ENCODE measurements around the gene PUS10. TPM values are rescaled to one million over a fixed set of nuclear protein-coding genes. Genes with fewer than 3 reads are reported as not detected.

The PUS10 gene
- total and polyA plus RNA-seq, 2 of the 4 experiments (the other 2 are of a cell fraction) = 4.4 to 5.7 TPM

GRCh38 chr2:61018798-61019197, 743 bp upstream of the PUS10 start:
- H4K91ac ChIP-seq (ENCODE audit: insufficient read depth, low read depth, low read length) = no peak overlapping the region
- peaks cover 10% of the 10 kb centered on the region for H4K20me1 ChIP-seq (ENCODE audit: insufficient read depth, low read length)
- H3K9me3 ChIP-seq (ENCODE audit: control insufficient read depth, insufficient read depth, low read length) = no peaks in the 10 kb centered on the region
- H2AK5ac ChIP-seq (ENCODE audit: low read depth, low read length) = no peak overlapping the region
- no peak overlapping the region for H3K56ac ChIP-seq (ENCODE audit: extremely low read depth, insufficient read depth, low read length)
- H3K14ac ChIP-seq (replicated peaks; ENCODE audit: low read depth, low read length) = no peak overlapping the region
- no peak overlapping the region for H3K18ac ChIP-seq (ENCODE audit: low read depth, low read length)
- H4K8ac ChIP-seq (ENCODE audit: low read depth in 2 of 2, low read length in 2 of 2) = no peak overlapping the region
- no peak overlapping the region for H2BK15ac ChIP-seq (ENCODE audit: low read depth, low read length)
- in situ Hi-C loops (cut with MboI; ENCODE audit: low sequenced_read_pairs) (no loop called here), intact Hi-C loops (cut with micrococcal nuclease) (no loop called here), dilution Hi-C loops (cut with HindIII; ENCODE audit: low sequenced_read_pairs, unreplicated experiment) (no loop called here)
- H3K27me3 ChIP-seq (ENCODE audit: control insufficient read depth, insufficient read depth, low read length) = no peaks in the 10 kb centered on the region
- no peak overlapping the region for H2AFZ ChIP-seq (replicated peaks; ENCODE audit: low read length, poor library complexity)
- ChIA-PET CTCF (no interaction called here), POLR2A (ENCODE audit: unreplicated experiment) (no interaction called here)
- peaks cover 15 to 35% of the 10 kb centered on the region in 2 experiments for H3K79me1 ChIP-seq (ENCODE audit: low read depth in 1 of 2, low read length in 2 of 2)
- BruUV-seq (replicated peaks) = no TSS peak
- H3K4me3 ChIP-seq (ENCODE audit: insufficient read depth, low read depth, low read length) = peak overlapping the region; percentile 66
- no peak overlapping the region for H3K27ac ChIP-seq (ENCODE audit: insufficient read depth, low read length)
- H3K23ac ChIP-seq (ENCODE audit: low read depth, low read length) = no peak overlapping the region
- no peak overlapping the region for H2BK20ac ChIP-seq (ENCODE audit: low read depth, low read length)
- no peak overlapping the region for H2BK5ac ChIP-seq (ENCODE audit: low read depth, low read length, poor library complexity, severe bottlenecking)
- no peak overlapping the region for H2BK120ac ChIP-seq (ENCODE audit: low read depth, low read length)
- H3K4ac ChIP-seq (ENCODE audit: low read depth, low read length) = no peak overlapping the region
- no peak overlapping the region for H2AK9ac ChIP-seq (replicated peaks; ENCODE audit: low read depth, low read length, poor library complexity)
- H3K4me2 ChIP-seq (ENCODE audit: low read depth, low read length) = peak overlapping the region; percentile 79
- H4K5ac ChIP-seq (ENCODE audit: low read depth, low read length) = no peak overlapping the region
- ATAC-seq (ENCODE audit: low read depth) (no peak), DNase-seq (no peak)
- peaks cover 6% of the 10 kb centered on the region for H3K36me3 ChIP-seq (ENCODE audit: control insufficient read depth, insufficient read depth, low read length)
- no CpG with 5 or more reads among the region's 6 CpGs for WGBS, 2 experiments (ENCODE audit: extremely low coverage in 2 of 2, insufficient read length in 1 of 2)
- peak overlapping the region; percentile 76; the same call in 1 of the 2 replicates for H3K9ac ChIP-seq (ENCODE audit: low read depth, low read length)
- TF ChIP-seq, protein P1, sequence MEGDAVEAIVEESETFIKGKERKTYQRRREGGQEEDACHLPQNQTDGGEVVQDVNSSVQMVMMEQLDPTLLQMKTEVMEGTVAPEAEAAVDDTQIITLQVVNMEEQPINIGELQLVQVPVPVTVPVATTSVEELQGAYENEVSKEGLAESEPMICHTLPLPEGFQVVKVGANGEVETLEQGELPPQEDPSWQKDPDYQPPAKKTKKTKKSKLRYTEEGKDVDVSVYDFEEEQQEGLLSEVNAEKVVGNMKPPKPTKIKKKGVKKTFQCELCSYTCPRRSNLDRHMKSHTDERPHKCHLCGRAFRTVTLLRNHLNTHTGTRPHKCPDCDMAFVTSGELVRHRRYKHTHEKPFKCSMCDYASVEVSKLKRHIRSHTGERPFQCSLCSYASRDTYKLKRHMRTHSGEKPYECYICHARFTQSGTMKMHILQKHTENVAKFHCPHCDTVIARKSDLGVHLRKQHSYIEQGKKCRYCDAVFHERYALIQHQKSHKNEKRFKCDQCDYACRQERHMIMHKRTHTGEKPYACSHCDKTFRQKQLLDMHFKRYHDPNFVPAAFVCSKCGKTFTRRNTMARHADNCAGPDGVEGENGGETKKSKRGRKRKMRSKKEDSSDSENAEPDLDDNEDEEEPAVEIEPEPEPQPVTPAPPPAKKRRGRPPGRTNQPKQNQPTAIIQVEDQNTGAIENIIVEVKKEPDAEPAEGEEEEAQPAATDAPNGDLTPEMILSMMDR (conservative IDR thresholded peaks at IDR 0.05; ENCODE audit: low read depth, low read length) = no peak
- TF ChIP-seq FOS (IDR thresholded peaks at IDR 0.05; ENCODE audit: low read depth, low read length) (no peak), NFE2L2 (IDR thresholded peaks at IDR 0.05; ENCODE audit: low read depth, low read length) (no peak), RCOR1 (IDR thresholded peaks at IDR 0.05; ENCODE audit: insufficient replicate concordance, low read length) (no peak), MAFK (IDR thresholded peaks at IDR 0.05; ENCODE audit: low read depth, low read length) (no peak), RFX5 (IDR thresholded peaks at IDR 0.05; ENCODE audit: low read depth, low read length) (no peak), SMC3 (IDR thresholded peaks at IDR 0.05; ENCODE audit: low read depth, low read length) (no peak), CEBPB (IDR thresholded peaks at IDR 0.05; ENCODE audit: low read depth, low read length) (no peak), MAZ (IDR thresholded peaks at IDR 0.05; ENCODE audit: borderline replicate concordance, low read depth, low read length) (no peak), USF2 (IDR thresholded peaks at IDR 0.05; ENCODE audit: low read depth, low read length) (no peak), MXI1 (IDR thresholded peaks at IDR 0.05; ENCODE audit: borderline replicate concordance, low read depth, low read length) (no peak), RAD21 (IDR thresholded peaks at IDR 0.05; ENCODE audit: low read length) (no peak), BHLHE40 (IDR thresholded peaks at IDR 0.05; ENCODE audit: low read depth, low read length) (no peak), POLR2A (IDR thresholded peaks at IDR 0.05; ENCODE audit: low read depth, low read length) (no peak), CHD1 (IDR thresholded peaks at IDR 0.05; ENCODE audit: low read depth, low read length) (no peak)
- TF ChIP-seq, protein P2, sequence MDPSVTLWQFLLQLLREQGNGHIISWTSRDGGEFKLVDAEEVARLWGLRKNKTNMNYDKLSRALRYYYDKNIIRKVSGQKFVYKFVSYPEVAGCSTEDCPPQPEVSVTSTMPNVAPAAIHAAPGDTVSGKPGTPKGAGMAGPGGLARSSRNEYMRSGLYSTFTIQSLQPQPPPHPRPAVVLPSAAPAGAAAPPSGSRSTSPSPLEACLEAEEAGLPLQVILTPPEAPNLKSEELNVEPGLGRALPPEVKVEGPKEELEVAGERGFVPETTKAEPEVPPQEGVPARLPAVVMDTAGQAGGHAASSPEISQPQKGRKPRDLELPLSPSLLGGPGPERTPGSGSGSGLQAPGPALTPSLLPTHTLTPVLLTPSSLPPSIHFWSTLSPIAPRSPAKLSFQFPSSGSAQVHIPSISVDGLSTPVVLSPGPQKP (IDR thresholded peaks at IDR 0.05; ENCODE audit: borderline replicate concordance, low read depth, low read length) = no peak
- H3K4me1 ChIP-seq (ENCODE audit: control insufficient read depth, insufficient read depth, low read length) = no peaks in the 10 kb centered on the region; the same call in 1 of the 2 replicates
- peaks cover 3% of the 10 kb centered on the region; the same call in 1 of the 2 replicates for H3K9me1 ChIP-seq (ENCODE audit: insufficient read depth, low read length)
